HepG2 (cell line): ENCODE results near the gene MAJIN. TPM values are rescaled to one million over a fixed set of nuclear protein-coding genes. Genes with fewer than 3 reads are reported as not detected.

Experiments used
- ATAC-seq: fragments of 200-7000 bp; cut with Tn5 transposase; 3 replicates; pipeline ENCODE4 v1.9.1; 2020; ENCODE audit warnings: mild to moderate bottlenecking, moderate library complexity
- BruUV-seq: library from RNA; stranded (reverse); fragments of 400-500 nt; replicated peaks from 2 replicates; lab custom pipeline; 2021; lab: Mats Ljungman, UMichigan
- CTCF ChIA-PET: fragments of 300-600 bp; formaldehyde crosslinking; extraction: SDS; loops from one replicate; lab custom pipeline; 2021; ENCODE audit warnings: low total read pairs, inconsistent platforms, low intra/inter-chr PET ratio; lab: Yijun Ruan, JAX
- POLR2A ChIA-PET: fragments of 350-600 bp; sonication (Branson Sonifier 250); formaldehyde crosslinking; loops from one replicate; lab custom pipeline; 2020; ENCODE audit warnings: antibody characterized with exemption, inconsistent platforms; lab: Yijun Ruan, JAX
- DNase-seq: peaks from one replicate; pipeline ENCODE4 v3.0.0-alpha.2; 2015; ENCODE audit warnings: low spot score
- FAIRE-seq: peaks from 3 replicates; lab custom pipeline; 2011; peaks lifted over from hg19 to GRCh38; lab: Jason Lieb, UNC
- H2AFZ ChIP-seq: one replicate; pipeline ENCODE4 v1.6.1; 2011; ENCODE audit warnings: low read length, inconsistent platforms
- H3K27ac ChIP-seq: fragments of 300-600 bp; 3 replicates; pipeline ENCODE4 v1.8.0; 2011; ENCODE audit warnings: mixed run types, mild to moderate bottlenecking, mixed read lengths, low read length, inconsistent platforms; ENCODE audit not compliant: insufficient read depth; ENCODE audit errors: extremely low read length
- H3K27me3 ChIP-seq, 2 experiments: fragments of 200-600 bp in 1 of 2; 2 replicates in 1 of 2; 3 replicates in 1 of 2; pipeline versions ENCODE4 v1.6.0 to v1.8.0; 2011; ENCODE audit warnings: low read length in 2 of 2, mild to moderate bottlenecking in 2 of 2, moderate library complexity in 2 of 2, inconsistent platforms in 1 of 2; ENCODE audit not compliant: insufficient read depth in 2 of 2, control insufficient read depth in 1 of 2
- H3K36me3 ChIP-seq, 2 experiments: fragments of 200-600 bp in 1 of 2; replicated peaks in 1 of 2; 2 replicates in 1 of 2; 3 replicates in 1 of 2; pipeline versions ENCODE4 v1.5.1 to v1.8.0; 2011; ENCODE audit warnings: low read length in 2 of 2, inconsistent platforms in 1 of 2; ENCODE audit not compliant: insufficient read depth in 2 of 2, control insufficient read depth in 1 of 2
- H3K4me1 ChIP-seq: 2 replicates; pipeline ENCODE4 v1.5.1; 2012; ENCODE audit warnings: low read length, inconsistent platforms; ENCODE audit not compliant: insufficient read depth
- H3K4me2 ChIP-seq: 2 replicates; pipeline ENCODE4 v1.6.0; 2011; ENCODE audit warnings: low read depth, low read length, inconsistent platforms
- H3K4me3 ChIP-seq, 3 experiments: fragments of 200-600 bp in 1 of 3; sonication (generic), shearing (Covaris generic) in 1 of 3; replicated peaks in 1 of 3; 2 replicates each; pipeline ENCODE4 v1.5.1; 2011 to 2016; ENCODE audit warnings: low read length in 3 of 3, inconsistent platforms in 2 of 3, low read depth in 2 of 3, mild to moderate bottlenecking in 2 of 3, control low read depth in 1 of 3, mixed read lengths in 1 of 3; ENCODE audit not compliant: insufficient read depth in 1 of 3
- H3K79me2 ChIP-seq: one replicate; pipeline ENCODE4 v1.6.1; 2011; ENCODE audit warnings: low read length, inconsistent platforms; ENCODE audit not compliant: insufficient read depth
- H3K9ac ChIP-seq: 2 replicates; pipeline ENCODE4 v1.6.0; 2011; ENCODE audit warnings: mild to moderate bottlenecking, low read depth, low read length, inconsistent platforms; ENCODE audit not compliant: insufficient read depth
- H3K9me3 ChIP-seq: 2 replicates; pipeline ENCODE4 v1.5.1; 2012; ENCODE audit warnings: mild to moderate bottlenecking, low read length
- H4K20me1 ChIP-seq: 2 replicates; pipeline ENCODE4 v1.6.0; 2011; ENCODE audit warnings: inconsistent platforms, mild to moderate bottlenecking, low read length, moderate library complexity; ENCODE audit not compliant: insufficient read depth
- CCAR2 ChIP-seq: fragments of 200-400 bp; formaldehyde crosslinking; optimal IDR thresholded peaks from 2 replicates; pipeline ENCODE3; 2018; ENCODE audit warnings: low read depth, mild to moderate bottlenecking, low read length, moderate library complexity
- NFIC ChIP-seq: IDR thresholded peaks from 2 replicates; pipeline ENCODE4 v1.6.1; 2012; ENCODE audit warnings: mild to moderate bottlenecking, low read length, inconsistent platforms
- PLRG1 ChIP-seq: fragments of 450-650 bp; conservative IDR thresholded peaks from 2 replicates; pipeline ENCODE4 v1.6.1; 2016
- SOX6 ChIP-seq, 2 experiments: fragments of 450-650 bp in 1 of 2; sonication (generic) in 1 of 2; formaldehyde crosslinking in 1 of 2; IDR thresholded peaks; 2 replicates each; pipeline versions ENCODE4 v1.4.0 to v1.6.1; 2017 to 2020; ENCODE audit warnings: antibody characterized with exemption in 1 of 2, mild to moderate bottlenecking in 1 of 2, missing genetic modification reagents in 1 of 2
- SP4 ChIP-seq: sonication (generic); formaldehyde crosslinking; IDR thresholded peaks from 2 replicates; pipeline ENCODE4 v1.8.1; 2023; ENCODE audit warnings: mild to moderate bottlenecking, missing genetic modification reagents
- ZMYM4 ChIP-seq: sonication (generic); formaldehyde crosslinking; IDR thresholded peaks from 2 replicates; pipeline ENCODE4 v1.8.1; 2023; ENCODE audit warnings: mild to moderate bottlenecking, missing genetic modification reagents
- ZNF30 ChIP-seq: sonication (generic); formaldehyde crosslinking; IDR thresholded peaks from 2 replicates; pipeline ENCODE4 v1.5.0; 2020; ENCODE audit warnings: mild to moderate bottlenecking, missing genetic modification reagents
- ZNF546 ChIP-seq: sonication (generic); formaldehyde crosslinking; conservative IDR thresholded peaks from 2 replicates; pipeline ENCODE4 v1.8.1; 2023; ENCODE audit warnings: mild to moderate bottlenecking, missing genetic modification reagents
- ZNF672 ChIP-seq: sonication (generic); formaldehyde crosslinking; IDR thresholded peaks from 2 replicates; pipeline ENCODE4 v1.8.1; 2022; ENCODE audit warnings: missing genetic modification reagents
- ZNF747 ChIP-seq: sonication (generic); formaldehyde crosslinking; IDR thresholded peaks from 2 replicates; pipeline ENCODE4 v1.8.1; 2023; ENCODE audit warnings: missing genetic modification reagents, mild to moderate bottlenecking, borderline replicate concordance
- WGBS: methylation state at CpG from one replicate; pipeline ENCODE4 v1.1.6; 2017; ENCODE audit warnings: low lambda C conversion rate; 5-methylcytosine and 5-hydroxymethylcytosine counted together
- in situ Hi-C: cut with HindIII; loops from 2 replicates; pipeline ENCODE4 v1.10.0; 2017; ENCODE audit warnings: low pct_unique_long_range_greater_than_20kb; ENCODE audit not compliant: extremely low pct_ligation_motif_present
- intact Hi-C: fragments of 100-400 bp; cut with micrococcal nuclease; formaldehyde crosslinking; loops from one replicate; pipeline ENCODE4 v1.10.0; 2022; ENCODE audit not compliant: unreplicated experiment
- polyA plus RNA-seq, 8 experiments: library from polyadenylated mRNA; depleted of rRNA in 3 of 8; stranded (reverse) in 7 of 8; unstranded in 1 of 8; fragments of >200 nt; fragmentation: Illumina TruSeq in 4 of 8; extraction: Trizol in 4 of 8; gene quantifications; 2 replicates each; pipeline versions ENCODE4 v1.2.1 to v1.2.3, GENCODE V29; 2011 to 2016; ENCODE audit warnings: low read depth in 4 of 8, missing spikeins in 1 of 8, mixed read lengths in 1 of 8; ENCODE audit not compliant: insufficient read depth in 1 of 8
- total RNA-seq, 5 experiments: library from RNA; depleted of rRNA; stranded (reverse); fragments of >200 nt; fragmentation: Illumina TruSeq; extraction: Trizol; gene quantifications; 2 replicates each; pipeline ENCODE4 v1.2.3, GENCODE V29; 2016; ENCODE audit warnings: low read depth in 1 of 5
- TF ChIP-seq, protein P1 (sequence below): sonication (generic); formaldehyde crosslinking; IDR thresholded peaks from 2 replicates; pipeline ENCODE4 v1.4.0; 2020; ENCODE audit warnings: mild to moderate bottlenecking, missing genetic modification reagents
- TF ChIP-seq, protein P2 (sequence below): sonication (generic); formaldehyde crosslinking; IDR thresholded peaks from 2 replicates; pipeline ENCODE4 v1.8.0; 2022; ENCODE audit warnings: mild to moderate bottlenecking, missing genetic modification reagents; ENCODE audit not compliant: insufficient replicate concordance

Gene MAJIN
- total and polyA plus RNA-seq, 2 of the 13 experiments (the other 11 are each of a cell fraction or from before 2014, with no cell fraction given) = not detected

DNA sequence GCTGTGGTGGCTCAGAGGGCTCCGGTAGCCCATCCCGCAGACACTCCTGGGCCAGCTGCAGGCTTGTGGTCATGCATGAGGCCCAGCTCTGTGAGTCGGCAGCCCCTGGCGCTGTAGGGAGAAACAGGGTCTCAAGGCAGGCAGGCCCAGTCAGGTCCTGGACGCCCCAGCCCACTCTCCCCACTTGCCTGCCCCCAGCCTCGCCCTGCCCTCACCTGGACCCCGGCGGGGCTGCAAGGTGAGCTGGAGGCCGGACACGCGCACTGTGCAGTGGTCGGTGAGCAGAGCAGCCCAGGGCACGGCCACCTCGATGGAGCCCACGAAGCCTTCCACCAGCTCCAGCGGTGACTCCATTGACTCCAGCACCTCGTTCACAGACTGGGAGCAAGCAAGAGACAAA is 57.8 kb downstream of the MAJIN start:
- ChIA-PET CTCF (no interaction called here), POLR2A (no interaction called here)
- ATAC-seq (no peak), FAIRE-seq (no peak), DNase-seq (no peak)
- BruUV-seq = no TSS peak
- Histone ChIP-seq H3K27me3 (no peaks in the 10 kb centered on the region; a peak in 1 of 5 replicates), H3K27ac (no peak overlapping the region), H3K4me1 (peaks cover 24% of the 10 kb centered on the region), H3K36me3 (peaks cover 36 to 44% of the 10 kb centered on the region in 2 experiments; a peak in 4 of 5 replicates), H4K20me1 (peaks cover 5% of the 10 kb centered on the region; the same call in 1 of the 2 replicates), H3K4me3 (no peak overlapping the region), H3K79me2 (peaks cover 15% of the 10 kb centered on the region), H3K4me2 (no peak overlapping the region), H3K9ac (no peak overlapping the region), H2AFZ (no peak overlapping the region), H3K9me3 (no peaks in the 10 kb centered on the region)
- 80% methylated on average over 1 of the region's 17 CpGs for WGBS
- TF ChIP-seq CCAR2 (no peak), ZMYM4 (CRISPR knock-in tag) (no peak), PLRG1 (no peak), ZNF30 (CRISPR knock-in tag) (no peak), ZNF747 (CRISPR knock-in tag) (no peak), SP4 (no peak), ZNF672 (CRISPR knock-in tag) (no peak), ZNF546 (no peak), NFIC (no peak), SOX6 (IDR thresholded peaks at IDR 0.05) (no peak), SOX6 (CRISPR knock-in tag; IDR thresholded peaks at IDR 0.05) (no peak)
- TF ChIP-seq, protein P1, sequence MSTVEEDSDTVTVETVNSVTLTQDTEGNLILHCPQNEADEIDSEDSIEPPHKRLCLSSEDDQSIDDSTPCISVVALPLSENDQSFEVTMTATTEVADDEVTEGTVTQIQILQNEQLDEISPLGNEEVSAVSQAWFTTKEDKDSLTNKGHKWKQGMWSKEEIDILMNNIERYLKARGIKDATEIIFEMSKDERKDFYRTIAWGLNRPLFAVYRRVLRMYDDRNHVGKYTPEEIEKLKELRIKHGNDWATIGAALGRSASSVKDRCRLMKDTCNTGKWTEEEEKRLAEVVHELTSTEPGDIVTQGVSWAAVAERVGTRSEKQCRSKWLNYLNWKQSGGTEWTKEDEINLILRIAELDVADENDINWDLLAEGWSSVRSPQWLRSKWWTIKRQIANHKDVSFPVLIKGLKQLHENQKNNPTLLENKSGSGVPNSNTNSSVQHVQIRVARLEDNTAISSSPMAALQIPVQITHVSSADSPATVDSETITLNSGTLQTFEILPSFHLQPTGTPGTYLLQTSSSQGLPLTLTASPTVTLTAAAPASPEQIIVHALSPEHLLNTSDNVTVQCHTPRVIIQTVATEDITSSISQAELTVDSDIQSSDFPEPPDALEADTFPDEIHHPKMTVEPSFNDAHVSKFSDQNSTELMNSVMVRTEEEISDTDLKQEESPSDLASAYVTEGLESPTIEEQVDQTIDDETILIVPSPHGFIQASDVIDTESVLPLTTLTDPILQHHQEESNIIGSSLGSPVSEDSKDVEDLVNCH (CRISPR knock-in tag) = no peak
- TF ChIP-seq, protein P2, sequence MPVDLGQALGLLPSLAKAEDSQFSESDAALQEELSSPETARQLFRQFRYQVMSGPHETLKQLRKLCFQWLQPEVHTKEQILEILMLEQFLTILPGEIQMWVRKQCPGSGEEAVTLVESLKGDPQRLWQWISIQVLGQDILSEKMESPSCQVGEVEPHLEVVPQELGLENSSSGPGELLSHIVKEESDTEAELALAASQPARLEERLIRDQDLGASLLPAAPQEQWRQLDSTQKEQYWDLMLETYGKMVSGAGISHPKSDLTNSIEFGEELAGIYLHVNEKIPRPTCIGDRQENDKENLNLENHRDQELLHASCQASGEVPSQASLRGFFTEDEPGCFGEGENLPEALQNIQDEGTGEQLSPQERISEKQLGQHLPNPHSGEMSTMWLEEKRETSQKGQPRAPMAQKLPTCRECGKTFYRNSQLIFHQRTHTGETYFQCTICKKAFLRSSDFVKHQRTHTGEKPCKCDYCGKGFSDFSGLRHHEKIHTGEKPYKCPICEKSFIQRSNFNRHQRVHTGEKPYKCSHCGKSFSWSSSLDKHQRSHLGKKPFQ = no peak
- intact Hi-C loops = no loop called here
- in situ Hi-C loops = no loop called here
